Natural killer cell treated with Interleukin-12 subunit alpha and Interleukin-12 subunit beta and Interleukin-15 and Interleukin-18, amount 100 ng/mL, for 72 hours (primary cell): ENCODE measurements around the gene PRCC. TPM values are rescaled to one million over a fixed set of nuclear protein-coding genes. Genes with fewer than 3 reads are reported as not detected.
A peak's percentile ranks its signal among the peaks of the same experiment; 100 is the strongest.

Experiments
- ATAC-seq, 2 donors: fragments of 150-1000 bp; cut with Tn5 transposase in 1 of 2; sonication (Bioruptor Pico), chemical (Tn5 transposase) in 1 of 2; 2 replicates each; pipeline ENCODE4 v1.10.0; 2021
- DNase-seq: peaks from one replicate; pipeline ENCODE4 v3.0.0; 2022; ENCODE audit warnings: low spot score
- H3K27ac Mint-ChIP-seq, 2 donors: 1 replicate in 1 of 2; 2 replicates in 1 of 2; pipeline ENCODE4 v1.8.0; 2022; ENCODE audit warnings: mixed read lengths in 2 of 2, mild to moderate bottlenecking in 1 of 2, moderate library complexity in 1 of 2
- H3K27me3 Mint-ChIP-seq, 2 donors: 1 replicate in 1 of 2; 2 replicates in 1 of 2; pipeline ENCODE4 v1.8.0; 2022; ENCODE audit warnings: mixed read lengths in 2 of 2
- H3K36me3 Mint-ChIP-seq: one replicate; pipeline ENCODE4 v1.8.0; 2022; ENCODE audit warnings: mixed read lengths
- H3K4me1 Mint-ChIP-seq, 2 donors: 1 replicate in 1 of 2; 2 replicates in 1 of 2; pipeline ENCODE4 v1.8.0; 2022; ENCODE audit warnings: low read depth in 2 of 2, mixed read lengths in 2 of 2, mild to moderate bottlenecking in 1 of 2
- H3K4me3 Mint-ChIP-seq: one replicate; pipeline ENCODE4 v1.8.0; 2022; ENCODE audit warnings: mixed read lengths
- H3K9me3 Mint-ChIP-seq: 2 replicates; pipeline ENCODE4 v1.8.0; 2022; ENCODE audit warnings: mixed read lengths
- total RNA-seq, 2 donors: library from RNA; stranded (reverse); gene quantifications; one replicate each; pipeline ENCODE4 v1.2.3, GENCODE V29; 2022

PRCC gene
- total RNA-seq, 2 donors from 2014 or later, result 86.2 to 116 TPM

GRCh38 chr1:156740237-156740740 is 27.0 kb upstream of the PRCC start:
- Mint-ChIP-seq H3K27me3 (no peaks in the 10 kb centered on the region), H3K4me3 (peak overlapping the region; percentile 97), H3K27ac (peak overlapping the region; percentile 97 to 100), H3K9me3 (no peaks in the 10 kb centered on the region), H3K36me3 (peaks cover 14% of the 10 kb centered on the region), H3K4me1 (peaks cover 25 to 33% of the 10 kb centered on the region in 2 donors)
- DNase-seq, result no peak
- ATAC-seq, result peak in 1 of 2 donors; percentile 0

DNA sequence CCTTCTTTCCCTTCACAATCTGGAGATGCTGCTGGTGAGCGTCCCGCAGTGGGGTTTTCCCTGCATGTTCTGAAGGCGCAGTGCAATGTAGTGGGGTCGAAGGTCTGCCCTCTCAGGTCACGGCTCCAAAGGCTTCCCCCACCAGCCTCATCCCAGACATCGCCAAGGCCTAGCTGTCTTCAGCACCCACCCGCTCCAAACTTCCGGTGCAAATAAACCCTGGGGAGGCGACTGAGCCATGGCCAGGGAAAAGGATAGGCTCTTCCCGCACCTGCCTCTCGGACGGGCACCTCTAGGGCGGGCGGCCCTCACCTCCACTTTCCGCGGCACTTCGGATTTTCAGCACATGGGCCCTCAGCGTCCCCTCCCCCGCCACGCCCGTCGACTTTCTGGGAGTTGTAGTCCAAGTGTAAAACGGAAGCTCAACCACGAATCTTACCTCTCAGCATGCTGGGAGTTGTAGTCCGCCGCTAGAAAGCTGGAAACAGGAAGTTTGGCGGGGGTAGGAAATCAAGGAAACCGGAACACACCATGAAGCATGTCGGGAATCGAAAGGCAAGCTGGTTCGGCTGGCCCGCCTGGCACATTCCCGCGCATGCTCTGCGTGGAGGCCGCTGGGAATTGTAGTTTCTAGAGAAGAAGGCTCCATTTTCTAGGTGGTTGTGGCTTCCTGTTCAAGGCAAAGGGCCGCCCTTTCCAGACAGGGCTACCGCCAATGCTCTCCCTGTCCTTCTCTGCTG is 26.4 kb upstream of the PRCC start, which contains the start of gene MRPL24:
MRPL24 (minus strand) TSS at position 348 of the 740 bp plus-strand sequence. CDS start 2,384 bp downstream, outside the sequence.
- DNase-seq, result peak; percentile 99
- Mint-ChIP-seq H3K36me3 (peaks cover 14% of the 10 kb centered on the region), H3K27ac (peak within 1 kb of the TSS; percentile 97 to 100), H3K27me3 (no peaks in the 10 kb centered on the region), H3K4me3 (peak within 1 kb of the TSS; percentile 97), H3K4me1 (peaks cover 31 to 40% of the 10 kb centered on the region in 2 donors), H3K9me3 (no peaks in the 10 kb centered on the region)
- peak; percentile 92 to 95 for ATAC-seq

- DNase-seq (no peak), ATAC-seq (no peak)
- Mint-ChIP-seq H3K9me3 (no peaks in the 10 kb centered on the region), H3K27me3 (no peaks in the 10 kb centered on the region), H3K27ac (peak overlapping the region; percentile 97 to 100), H3K4me1 (peaks cover 37 to 46% of the 10 kb centered on the region in 2 donors), H3K4me3 (peak overlapping the region; percentile 97), H3K36me3 (peaks cover 14% of the 10 kb centered on the region)
Observed at GRCh38 chr1:156741481-156741983, 25.8 kb upstream of the PRCC start.

DNA sequence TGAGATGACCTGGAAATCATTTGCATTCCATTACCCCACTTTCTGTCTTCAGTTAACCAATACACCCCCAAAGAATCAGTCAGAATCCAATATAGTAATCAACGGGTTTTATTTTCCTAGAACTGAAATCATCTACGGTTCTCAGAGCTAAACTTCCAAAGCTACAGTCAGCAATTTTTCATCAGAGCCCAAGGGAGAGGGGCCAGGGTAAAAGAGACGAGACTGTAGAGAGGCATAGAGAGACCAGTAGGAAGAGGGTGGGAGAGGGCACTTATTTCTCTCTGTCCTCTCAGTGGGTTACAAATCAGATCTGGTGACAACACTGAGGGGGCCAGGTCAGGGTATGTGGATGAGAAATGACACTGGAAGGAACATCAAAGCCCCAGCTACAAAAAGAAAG is 25.3 kb upstream of the PRCC start:
- DNase-seq (no peak), ATAC-seq (no peak)
- peaks cover 14% of the 10 kb centered on the region for H3K36me3 Mint-ChIP-seq
- H3K4me1 Mint-ChIP-seq, result peaks cover 41 to 50% of the 10 kb centered on the region in 2 donors
- H3K27ac Mint-ChIP-seq, result peak overlapping the region; percentile 97 to 100
- no peaks in the 10 kb centered on the region for H3K9me3 Mint-ChIP-seq
- peak overlapping the region; percentile 97 for H3K4me3 Mint-ChIP-seq
- H3K27me3 Mint-ChIP-seq, result no peaks in the 10 kb centered on the region

DNA sequence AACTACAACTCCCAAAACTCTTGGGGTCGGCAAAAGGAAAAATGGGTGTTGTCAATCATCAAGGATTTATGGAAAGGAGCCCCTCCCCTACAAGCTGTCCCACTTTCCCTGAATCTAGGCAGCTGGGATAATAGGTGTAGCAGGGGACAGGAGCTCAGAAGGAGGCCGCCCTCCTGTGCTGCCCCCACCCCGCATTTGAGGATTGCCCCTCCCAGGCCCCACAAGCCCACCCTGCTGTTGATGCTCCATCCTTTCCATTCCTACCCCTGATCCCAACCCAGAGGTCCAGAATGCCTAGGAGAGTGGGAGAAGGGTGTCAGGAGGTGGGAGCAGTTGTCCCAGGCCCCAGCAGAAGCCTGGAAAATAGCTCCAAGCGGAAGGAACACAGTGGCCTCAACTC is 24.5 kb upstream of the PRCC start:
- peaks cover 14% of the 10 kb centered on the region for H3K36me3 Mint-ChIP-seq
- H3K9me3 Mint-ChIP-seq, result no peaks in the 10 kb centered on the region
- DNase-seq (no peak), ATAC-seq (no peak)
- H3K27ac Mint-ChIP-seq, result peak overlapping the region; percentile 97 to 100
- H3K4me3 Mint-ChIP-seq, result no peak overlapping the region
- H3K27me3 Mint-ChIP-seq, result no peaks in the 10 kb centered on the region
- peaks cover 47 to 52% of the 10 kb centered on the region in 2 donors for H3K4me1 Mint-ChIP-seq

GRCh38 chr1:156743367-156744302 is 23.7 kb upstream of the PRCC start:
- Mint-ChIP-seq H3K9me3 (no peaks in the 10 kb centered on the region), H3K27me3 (no peaks in the 10 kb centered on the region), H3K27ac (peak overlapping the region; percentile 97 to 100), H3K36me3 (peaks cover 16% of the 10 kb centered on the region), H3K4me1 (peaks cover 55 to 61% of the 10 kb centered on the region in 2 donors), H3K4me3 (no peak overlapping the region)
- DNase-seq (no peak), ATAC-seq (no peak)

DNA sequence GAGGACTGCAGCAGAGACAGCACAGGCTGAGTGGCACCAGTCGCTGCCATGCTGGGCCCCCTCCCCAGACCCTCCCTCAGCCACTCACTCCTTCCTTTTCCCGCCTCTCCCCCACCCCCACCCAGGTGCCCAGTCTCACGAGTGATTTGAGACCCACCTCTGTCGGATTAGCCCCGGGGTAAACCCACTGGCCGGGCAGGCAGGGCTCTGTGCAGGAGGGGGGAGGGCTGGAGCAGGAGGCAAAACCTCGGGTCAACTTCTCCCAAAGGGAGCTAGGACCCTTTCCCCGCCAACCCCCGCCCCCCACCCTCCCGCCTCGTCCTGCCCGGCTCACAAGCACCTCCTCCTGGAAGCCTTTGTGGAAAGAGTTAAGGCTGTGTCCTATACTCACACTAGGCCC is 23.0 kb upstream of the PRCC start:
- Mint-ChIP-seq H3K9me3 (no peaks in the 10 kb centered on the region), H3K4me1 (peaks cover 62 to 65% of the 10 kb centered on the region in 2 donors), H3K36me3 (peaks cover 12% of the 10 kb centered on the region), H3K27me3 (no peaks in the 10 kb centered on the region), H3K27ac (peak overlapping the region; percentile 97 to 100), H3K4me3 (no peak overlapping the region)
- DNase-seq (no peak), ATAC-seq (no peak)

GRCh38 chr1:156744786-156745419 is 22.4 kb upstream of the PRCC start:
- no peak overlapping the region for H3K4me3 Mint-ChIP-seq
- peak overlapping the region; percentile 97 to 100 for H3K27ac Mint-ChIP-seq
- DNase-seq (no peak), ATAC-seq (no peak)
- H3K36me3 Mint-ChIP-seq, result peaks cover 12% of the 10 kb centered on the region
- H3K4me1 Mint-ChIP-seq, result peaks cover 68 to 70% of the 10 kb centered on the region in 2 donors
- no peaks in the 10 kb centered on the region for H3K27me3 Mint-ChIP-seq
- no peaks in the 10 kb centered on the region for H3K9me3 Mint-ChIP-seq

DNA sequence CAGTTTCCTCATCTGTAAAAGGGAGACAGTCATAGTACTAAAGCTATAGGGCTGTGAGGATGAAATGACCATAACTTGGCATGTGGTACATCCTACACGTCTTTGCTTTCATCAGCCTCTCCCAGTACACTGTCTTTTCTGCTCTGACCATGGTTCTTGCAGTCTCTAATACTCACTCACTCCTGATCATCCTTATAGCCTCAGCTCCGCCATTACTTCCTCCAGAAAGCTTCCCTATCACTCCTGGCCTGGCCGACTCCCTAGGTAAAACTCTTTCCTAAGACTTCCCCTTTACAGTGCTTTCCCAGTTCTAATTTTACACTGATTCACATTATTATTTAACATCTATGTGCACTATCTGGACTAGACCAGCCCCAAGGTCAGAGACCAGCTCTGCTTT is 21.5 kb upstream of the PRCC start:
- DNase-seq (no peak), ATAC-seq (no peak)
- H3K9me3 Mint-ChIP-seq, result no peaks in the 10 kb centered on the region
- H3K27ac Mint-ChIP-seq, result peak overlapping the region; percentile 97 to 100
- peaks cover 68 to 72% of the 10 kb centered on the region in 2 donors for H3K4me1 Mint-ChIP-seq
- no peaks in the 10 kb centered on the region for H3K27me3 Mint-ChIP-seq
- H3K4me3 Mint-ChIP-seq, result peak overlapping the region; percentile 97
- H3K36me3 Mint-ChIP-seq, result peaks cover 12% of the 10 kb centered on the region

DNA sequence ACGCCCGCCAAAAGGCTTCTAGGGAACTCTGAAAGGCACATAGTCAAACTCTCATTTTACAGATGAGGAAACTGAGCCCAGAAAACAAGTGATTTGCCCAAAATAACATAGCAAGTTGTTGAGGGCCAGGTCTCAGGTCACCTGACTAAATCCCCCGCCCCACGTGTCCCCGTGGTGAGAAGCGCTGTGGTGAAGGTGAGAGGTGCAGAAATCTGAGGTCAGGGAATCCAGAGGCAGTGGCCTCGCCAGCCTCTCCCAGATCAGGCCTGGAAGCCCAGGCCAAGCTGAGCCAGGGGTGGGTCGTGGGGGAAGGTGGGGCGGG is 21.0 kb upstream of the PRCC start:
- peaks cover 12% of the 10 kb centered on the region for H3K36me3 Mint-ChIP-seq
- no peaks in the 10 kb centered on the region for H3K27me3 Mint-ChIP-seq
- H3K4me1 Mint-ChIP-seq, result peaks cover 63 to 68% of the 10 kb centered on the region in 2 donors
- DNase-seq, result no peak
- no peak for ATAC-seq
- H3K4me3 Mint-ChIP-seq, result peak overlapping the region; percentile 97
- H3K9me3 Mint-ChIP-seq, result no peaks in the 10 kb centered on the region
- H3K27ac Mint-ChIP-seq, result peak overlapping the region; percentile 97 to 100

GRCh38 chr1:156746728-156747631 is 20.4 kb upstream of the PRCC start:
- ATAC-seq (peak; percentile 34 to 49), DNase-seq (peak; percentile 71)
- Mint-ChIP-seq H3K4me3 (peak overlapping the region; percentile 97), H3K4me1 (peaks cover 58 to 64% of the 10 kb centered on the region in 2 donors), H3K27ac (peak overlapping the region; percentile 97 to 100), H3K9me3 (no peaks in the 10 kb centered on the region), H3K27me3 (no peaks in the 10 kb centered on the region), H3K36me3 (peaks cover 8% of the 10 kb centered on the region)

DNA sequence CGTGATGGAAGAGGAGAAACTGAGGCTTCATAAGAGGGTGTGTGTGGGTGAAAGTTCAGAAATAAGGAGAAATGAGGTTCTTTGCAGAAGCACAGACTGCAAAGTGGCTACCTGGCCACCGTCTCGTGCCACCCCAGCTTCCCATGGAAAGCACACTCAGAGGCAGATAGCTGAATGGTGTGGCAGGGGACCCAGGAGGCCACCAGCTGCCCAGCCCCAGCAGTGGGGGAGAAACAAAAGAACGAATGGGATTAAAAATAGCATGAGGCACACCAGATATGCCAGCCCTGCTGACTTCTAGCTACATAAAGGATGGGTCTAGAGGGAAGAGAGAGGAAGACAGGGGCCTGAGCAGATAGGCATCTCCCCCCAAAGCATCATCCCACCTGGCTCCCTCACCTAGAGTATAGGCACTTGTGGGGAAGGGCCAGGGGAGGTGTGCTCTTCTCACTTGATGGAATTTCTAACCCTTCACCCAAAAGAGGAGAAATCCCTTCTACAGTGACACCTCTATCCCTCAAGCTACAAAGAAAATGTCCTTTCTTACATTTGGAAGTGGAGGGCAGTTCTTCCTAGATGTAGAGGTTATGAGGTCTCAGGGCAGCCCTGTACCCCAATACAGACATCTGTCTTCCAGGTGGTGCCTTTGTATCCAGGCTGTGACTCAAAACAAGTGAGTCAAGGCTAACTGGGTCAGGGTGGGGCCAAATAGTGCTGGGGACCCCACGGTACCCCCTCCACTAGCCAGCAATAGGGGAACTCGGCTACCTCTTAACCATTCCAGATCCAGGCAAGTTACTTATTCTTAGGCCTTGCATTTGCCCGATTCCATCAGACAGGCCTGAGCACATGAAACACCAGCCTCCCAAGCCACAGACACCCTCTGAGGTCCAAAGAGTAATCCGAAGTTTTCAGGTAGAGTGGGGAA is 19.3 kb upstream of the PRCC start:
- DNase-seq (no peak), ATAC-seq (no peak)
- Mint-ChIP-seq H3K4me3 (peak overlapping the region; percentile 97), H3K27me3 (no peaks in the 10 kb centered on the region), H3K36me3 (peaks cover 4% of the 10 kb centered on the region), H3K4me1 (peaks cover 62 to 63% of the 10 kb centered on the region in 2 donors), H3K27ac (peak overlapping the region; percentile 97 to 100), H3K9me3 (no peaks in the 10 kb centered on the region)
